SK-MEL-5 (cell line): Measurements from ENCODE around the gene ART1. TPM values are rescaled to one million over a fixed set of nuclear protein-coding genes. Genes with fewer than 3 reads are reported as not detected.
A peak's percentile ranks its signal among the peaks of the same experiment; 100 is the strongest.

Experiments used
- DNase-seq: peaks from one replicate; pipeline ENCODE4 v3.0.0-alpha.2; 2016; ENCODE audit warnings: low read depth, low spot score
- in situ Hi-C: cut with HindIII; loops from 2 replicates; pipeline ENCODE4 v1.10.0; 2016; ENCODE audit warnings: low sequenced_read_pairs, high pct_unique_total_duplicates, low pct_unique_long_range_greater_than_20kb
- small RNA-seq, 2 experiments: library from RNA; depleted of rRNA; stranded (forward); fragments of <200 nt; gene quantifications; one replicate each; pipeline ENCODE3, GENCODE V24; 2014
- total RNA-seq: library from RNA; depleted of rRNA; stranded (reverse); fragments of >200 nt; shearing (Covaris generic); gene quantifications from 2 replicates; pipeline ENCODE4 v1.2.3, GENCODE V29; 2014; rRNA removed

ART1 gene
- total RNA-seq, 1 experiment from 2014 or later = not detected

- DNase-seq = no peak
- in situ Hi-C loops = no loop called here
Observed at GRCh38 chr11:3683039-3683438, 38.1 kb downstream of the ART1 start.

- in situ Hi-C loops = no loop called here
Observed at GRCh38 chr11:3684129-3684818, 39.3 kb downstream of the ART1 start.

DNA sequence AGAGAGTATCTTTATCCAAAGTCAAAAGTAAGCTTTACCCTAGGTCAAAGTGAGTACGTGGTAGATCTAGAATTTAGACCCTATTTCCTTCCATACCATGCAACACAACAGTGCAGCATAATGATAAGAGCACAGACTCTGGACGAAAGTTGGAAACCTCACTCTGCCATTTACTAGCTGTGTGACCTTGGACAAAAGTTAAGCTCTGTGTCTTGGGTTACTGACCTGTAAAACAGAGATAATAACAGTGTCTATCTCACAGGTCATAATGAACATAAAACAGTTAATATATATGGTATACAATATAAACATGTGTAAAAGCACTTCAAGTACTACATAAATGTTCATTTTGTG is 39.9 kb downstream of the ART1 start:
- in situ Hi-C loops = no loop called here
- no peak for DNase-seq

More at GRCh38 chr11:3684129-3684818, 39.3 kb downstream of the ART1 start:
- DNase-seq = peak; percentile 46

DNA sequence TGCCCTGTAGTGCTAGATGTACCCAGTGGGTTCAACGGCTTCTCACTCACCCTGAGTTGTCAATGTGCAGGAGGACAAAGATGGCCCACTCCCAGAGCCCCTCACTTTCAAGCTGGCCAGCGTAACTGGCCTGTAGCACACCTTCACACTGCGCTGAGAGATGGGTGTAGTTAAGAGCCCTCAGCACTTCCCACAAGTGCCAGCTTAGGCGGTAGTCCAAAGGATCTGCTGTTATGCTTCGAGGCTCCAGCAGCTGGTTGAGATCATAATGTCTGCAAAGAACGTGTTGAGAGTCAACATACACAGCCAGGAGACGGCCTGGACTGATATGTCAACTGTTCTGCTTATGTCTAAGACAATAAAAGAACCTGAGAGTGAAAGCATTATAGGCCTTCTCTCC is 41.0 kb downstream of the ART1 start:
- no peak for DNase-seq
- in situ Hi-C loops = no loop called here

DNA sequence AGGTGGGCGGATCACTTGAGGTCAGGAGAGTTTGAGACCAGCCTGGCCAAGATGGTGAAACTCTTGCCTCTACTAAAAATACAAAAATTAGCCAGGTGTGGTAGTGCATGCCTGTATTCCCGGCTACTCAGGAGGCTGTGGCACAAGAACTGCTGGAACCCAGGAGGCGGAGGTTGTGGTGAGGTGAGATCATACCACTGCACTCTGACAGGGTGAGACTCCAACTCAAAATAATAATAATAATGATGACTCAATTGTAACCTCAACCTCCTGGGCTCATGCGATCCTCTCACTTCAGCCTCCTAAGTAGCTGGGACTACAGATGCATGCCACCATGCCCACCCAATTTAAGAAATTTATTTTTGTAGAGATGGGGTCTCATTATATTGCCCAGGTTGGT is 41.8 kb downstream of the ART1 start:
- in situ Hi-C loops = no loop called here
- DNase-seq = no peak

DNA sequence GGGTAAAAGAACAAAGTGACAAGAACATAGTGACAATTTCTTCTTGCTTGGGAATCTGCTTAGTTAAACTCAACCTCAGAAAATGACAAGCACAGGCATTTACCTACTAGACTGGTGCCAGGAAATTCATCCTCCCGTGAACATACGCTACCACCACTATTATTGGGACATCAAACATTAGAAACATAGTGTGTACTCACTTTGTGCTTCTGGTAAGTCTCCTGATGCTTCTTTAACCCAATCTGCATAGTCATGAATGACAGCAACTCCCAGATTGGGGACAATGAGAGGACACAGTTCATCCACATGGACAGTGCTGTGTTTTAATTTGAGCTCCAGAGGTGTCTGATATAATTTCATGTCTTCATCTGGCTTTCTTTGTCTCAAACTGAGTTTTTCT is 55.5 kb downstream of the ART1 start:
- in situ Hi-C loops = no loop called here
- no peak for DNase-seq

DNA sequence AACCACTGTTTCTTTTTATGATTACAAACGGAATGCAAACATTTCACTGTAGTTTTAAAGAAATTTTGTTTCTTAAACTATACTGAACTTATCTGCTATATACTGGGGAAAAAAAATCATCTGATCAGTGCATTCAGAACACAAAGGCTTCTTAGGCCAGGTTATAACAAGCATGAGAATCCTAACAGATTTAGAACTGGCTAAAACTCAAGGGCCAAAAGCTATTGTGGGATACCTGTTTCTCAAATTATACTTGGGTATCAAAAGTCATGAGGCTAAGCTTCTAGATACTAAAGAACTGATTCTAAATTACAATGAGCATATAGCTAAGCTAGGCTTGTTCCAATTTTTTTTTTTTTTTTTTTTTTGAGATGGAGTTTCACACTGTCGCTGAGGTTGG is 56.0 kb downstream of the ART1 start:
- in situ Hi-C loops = no loop called here
- no peak for DNase-seq

DNA sequence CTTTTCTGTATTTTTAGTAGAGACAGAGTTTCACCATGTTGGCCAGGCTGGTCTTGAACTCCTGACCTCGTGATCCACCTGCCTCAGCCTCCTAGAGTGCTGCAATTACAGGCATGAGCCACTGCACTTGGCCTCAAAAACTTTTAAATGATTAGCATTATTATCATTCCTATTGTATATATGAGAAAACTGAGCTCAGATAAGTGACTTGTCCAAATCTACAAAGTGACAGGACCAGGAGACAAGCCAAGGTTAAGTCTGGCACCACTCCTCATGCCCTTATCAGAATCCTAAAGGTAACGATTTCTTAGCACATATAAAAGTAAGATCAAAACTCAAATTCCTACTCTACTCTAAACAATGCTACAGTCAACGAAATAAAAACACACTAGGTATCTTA is 58.5 kb downstream of the ART1 start:
- no peak for DNase-seq
- in situ Hi-C loops = no loop called here

GRCh38 chr11:3707176-3707575 is 62.2 kb downstream of the ART1 start:
- DNase-seq = no peak
- in situ Hi-C loops = no loop called here

GRCh38 chr11:3709977-3710376 is 65.0 kb downstream of the ART1 start:
- in situ Hi-C loops = no loop called here
- no peak for DNase-seq

DNA sequence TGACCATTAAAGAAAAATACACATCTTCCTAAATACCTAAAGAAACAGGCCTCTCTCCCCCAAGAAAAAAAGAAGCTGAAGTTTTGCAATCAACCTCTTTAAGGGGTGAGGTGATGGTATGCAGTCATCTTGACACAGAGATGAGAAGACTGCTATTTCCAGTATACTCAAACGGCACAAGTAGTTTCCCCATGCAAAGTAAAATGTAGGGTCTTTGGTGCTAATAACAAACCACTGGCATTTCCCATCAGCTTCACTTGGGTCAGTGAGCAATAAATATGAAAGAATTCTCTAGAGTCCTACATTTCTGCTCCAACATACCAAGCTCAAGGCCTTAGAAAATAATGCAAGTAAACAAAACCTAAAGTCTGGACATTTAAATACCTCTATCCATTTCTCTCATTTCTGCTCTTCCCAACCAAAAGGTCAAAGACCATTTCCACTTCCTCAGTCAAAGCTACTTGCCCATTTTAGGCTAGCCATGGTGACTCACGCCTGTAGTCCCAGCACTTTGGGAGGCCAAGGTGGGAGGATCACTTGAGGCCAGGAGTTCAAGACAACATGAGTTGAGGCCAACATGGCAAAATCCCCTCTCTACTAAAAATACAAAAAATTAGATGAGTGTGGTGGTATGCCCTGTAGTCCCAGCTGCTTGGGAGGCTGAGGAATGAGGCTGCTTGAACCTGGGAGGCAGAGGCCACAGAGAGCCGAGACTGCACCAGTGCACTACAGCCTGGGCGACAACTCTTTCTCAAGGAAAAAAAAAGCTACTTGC is 65.7 kb downstream of the ART1 start:
- in situ Hi-C loops = no loop called here
- no peak for DNase-seq

DNA sequence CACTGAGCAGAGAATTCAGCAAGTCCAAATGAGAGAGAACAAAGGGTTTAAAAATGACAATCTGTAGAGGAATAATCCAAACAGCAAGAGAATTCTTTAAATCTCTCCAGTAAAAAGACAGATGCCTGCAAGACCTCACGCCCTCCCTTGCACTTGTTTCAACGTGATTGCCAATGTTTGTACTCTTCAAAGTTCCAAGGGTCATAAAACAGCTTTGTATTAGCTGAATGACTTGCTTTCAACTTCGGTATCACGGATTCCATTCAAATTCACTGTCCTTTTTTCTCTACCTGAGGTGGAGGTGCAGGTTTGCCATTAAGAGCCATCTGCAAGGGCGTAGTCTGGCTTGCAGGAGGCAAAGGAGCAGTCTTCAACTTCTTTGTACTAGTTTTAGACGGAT is 67.3 kb downstream of the ART1 start:
- no peak for DNase-seq
- in situ Hi-C loops = no loop called here

Small RNA genes within 50 kb of the gene (small RNA-seq; reads per million reads assigned to genes)
- gene RF00019 = 0 reads per million in 2 experiments

Other genes with a start within 250 kb of the ART1 start
- gene ART5, start 3.1 kb upstream of the ART1 start, total RNA-seq = not detected in 2 replicates
- gene CHRNA10, start 26.3 kb downstream of the ART1 start, total RNA-seq = 0.05 and 0.16 TPM in 2 replicates
- gene NUP98, start 152.4 kb downstream of the ART1 start, total RNA-seq = 102 and 107 TPM in 2 replicates
- 11.8 and 14.9 TPM in 2 replicates for gene PGAP2, start 163.4 kb downstream of the ART1 start, total RNA-seq
- gene RHOG, start 195.8 kb downstream of the ART1 start, total RNA-seq = 12.0 and 15.7 TPM in 2 replicates
- gene STIM1, start 210.5 kb downstream of the ART1 start, total RNA-seq = 24.2 and 25.7 TPM in 2 replicates